IMR-90 (cell line): ENCODE measurements around the gene TFPI. TPM values are rescaled to one million over a fixed set of nuclear protein-coding genes. Genes with fewer than 3 reads are reported as not detected.

ENCODE experiments used
- ATAC-seq: fragments of 200-7000 bp; cut with Tn5 transposase; 2 replicates; pipeline ENCODE4 v1.9.1; 2020; ENCODE audit warnings: low read depth, mild to moderate bottlenecking, moderate library complexity
- BruUV-seq: library from RNA; stranded (reverse); fragments of 400-500 nt; replicated peaks from 2 replicates; lab custom pipeline; 2021; lab: Mats Ljungman, UMichigan
- CTCF ChIA-PET: fragments of 300-600 bp; formaldehyde crosslinking; extraction: SDS; loops from one replicate; lab custom pipeline; 2021; ENCODE audit warnings: antibody characterized with exemption; lab: Yijun Ruan, JAX
- POLR2A ChIA-PET: fragments of 300-600 bp; sonication (Branson Sonifier 250); formaldehyde crosslinking; loops from one replicate; lab custom pipeline; 2022; ENCODE audit warnings: antibody characterized with exemption; ENCODE audit not compliant: unreplicated experiment; lab: Charles Lee
- DNase-seq: peaks from one replicate; pipeline ENCODE4 v3.0.0; 2013
- H2AFZ ChIP-seq: replicated peaks from 2 replicates; pipeline ENCODE3; 2013; ENCODE audit warnings: low read length, mild to moderate bottlenecking; ENCODE audit not compliant: poor library complexity
- H2AK5ac ChIP-seq: 2 replicates; pipeline ENCODE4 v1.6.1; 2013; ENCODE audit warnings: low read depth, low read length, inconsistent platforms
- H2AK9ac ChIP-seq: replicated peaks from 2 replicates; pipeline ENCODE3; 2013; ENCODE audit warnings: mild to moderate bottlenecking, low read depth, low read length, moderate library complexity; ENCODE audit not compliant: poor library complexity
- H2BK120ac ChIP-seq: 2 replicates; pipeline ENCODE4 v1.6.1; 2013; ENCODE audit warnings: low read depth, low read length, inconsistent platforms
- H2BK15ac ChIP-seq: 3 replicates; pipeline ENCODE4 v1.6.1; 2013; ENCODE audit warnings: low read depth, low read length, inconsistent platforms
- H2BK20ac ChIP-seq: 2 replicates; pipeline ENCODE4 v1.6.1; 2013; ENCODE audit warnings: low read depth, mild to moderate bottlenecking, inconsistent platforms, low read length, moderate library complexity
- H2BK5ac ChIP-seq: 2 replicates; pipeline ENCODE4 v1.6.1; 2013; ENCODE audit warnings: mild to moderate bottlenecking, low read depth, low read length, inconsistent platforms; ENCODE audit not compliant: poor library complexity, severe bottlenecking
- H3K14ac ChIP-seq: replicated peaks from 2 replicates; pipeline ENCODE4 v1.6.1; 2013; ENCODE audit warnings: low read depth, low read length, inconsistent platforms
- H3K18ac ChIP-seq: 2 replicates; pipeline ENCODE4 v1.6.1; 2013; ENCODE audit warnings: low read depth, low read length, control low read depth
- H3K23ac ChIP-seq: 2 replicates; pipeline ENCODE4 v1.6.1; 2013; ENCODE audit warnings: low read depth, low read length, inconsistent platforms
- H3K27ac ChIP-seq: 2 replicates; pipeline ENCODE4 v1.5.1; 2013; ENCODE audit warnings: mild to moderate bottlenecking, control low read depth, low read length; ENCODE audit not compliant: insufficient read depth
- H3K27me3 ChIP-seq: 2 replicates; pipeline ENCODE4 v1.6.1; 2013; ENCODE audit warnings: low read length; ENCODE audit not compliant: control insufficient read depth, insufficient read depth
- H3K36me3 ChIP-seq: 2 replicates; pipeline ENCODE4 v1.6.1; 2013; ENCODE audit warnings: low read length, mixed read lengths; ENCODE audit not compliant: control insufficient read depth, insufficient read depth
- H3K4ac ChIP-seq: 2 replicates; pipeline ENCODE4 v1.6.1; 2013; ENCODE audit warnings: low read depth, low read length, inconsistent platforms
- H3K4me1 ChIP-seq: 2 replicates; pipeline ENCODE4 v1.6.1; 2013; ENCODE audit warnings: low read length, mixed read lengths; ENCODE audit not compliant: control insufficient read depth, insufficient read depth
- H3K4me2 ChIP-seq: 2 replicates; pipeline ENCODE4 v1.6.1; 2013; ENCODE audit warnings: low read depth, mild to moderate bottlenecking, control low read depth, low read length, moderate library complexity
- H3K4me3 ChIP-seq: 2 replicates; pipeline ENCODE4 v1.5.1; 2013; ENCODE audit warnings: low read depth, mild to moderate bottlenecking, control low read depth, low read length, moderate library complexity; ENCODE audit not compliant: insufficient read depth
- H3K56ac ChIP-seq: 2 replicates; pipeline ENCODE4 v1.6.1; 2013; ENCODE audit warnings: low read length, inconsistent platforms; ENCODE audit not compliant: insufficient read depth; ENCODE audit errors: extremely low read depth
- H3K79me1 ChIP-seq, 2 experiments: 2 replicates each; pipeline ENCODE4 v1.6.1; 2013; ENCODE audit warnings: low read length in 2 of 2, inconsistent platforms in 1 of 2, low read depth in 1 of 2
- H3K9ac ChIP-seq: 2 replicates; pipeline ENCODE4 v1.6.1; 2013; ENCODE audit warnings: low read depth, low read length, control low read depth
- H3K9me1 ChIP-seq: 2 replicates; pipeline ENCODE4 v1.6.1; 2013; ENCODE audit warnings: low read length, inconsistent platforms; ENCODE audit not compliant: insufficient read depth
- H3K9me3 ChIP-seq: 2 replicates; pipeline ENCODE4 v1.6.1; 2013; ENCODE audit warnings: low read length; ENCODE audit not compliant: control insufficient read depth, insufficient read depth
- H4K20me1 ChIP-seq: 2 replicates; pipeline ENCODE4 v1.6.1; 2013; ENCODE audit warnings: low read length, inconsistent platforms; ENCODE audit not compliant: insufficient read depth
- H4K5ac ChIP-seq: 2 replicates; pipeline ENCODE4 v1.6.1; 2013; ENCODE audit warnings: mild to moderate bottlenecking, low read depth, low read length, control low read depth
- H4K8ac ChIP-seq, 2 experiments: 2 replicates each; pipeline ENCODE4 v1.6.1; 2013; ENCODE audit warnings: low read depth in 2 of 2, low read length in 2 of 2, control low read depth in 1 of 2, inconsistent platforms in 1 of 2
- H4K91ac ChIP-seq: 2 replicates; pipeline ENCODE4 v1.6.1; 2013; ENCODE audit warnings: low read depth, low read length, inconsistent platforms; ENCODE audit not compliant: insufficient read depth
- CEBPB ChIP-seq: IDR thresholded peaks from 2 replicates; pipeline ENCODE4 v1.6.1; 2012; ENCODE audit warnings: low read depth, low read length, improper control_type of control experiment
- RAD21 ChIP-seq: IDR thresholded peaks from 2 replicates; pipeline ENCODE4 v1.6.1; 2012; ENCODE audit warnings: low read length, improper control_type of control experiment
- WGBS, 2 experiments: methylation state at CpG; one replicate each; pipeline versions ENCODE4 v1.1.5 to v1.1.7; 2013; ENCODE audit warnings: missing lambda C conversion rate in 2 of 2; ENCODE audit not compliant: insufficient read length in 1 of 2; ENCODE audit errors: extremely low coverage in 2 of 2; 5-methylcytosine and 5-hydroxymethylcytosine counted together
- dilution Hi-C: fragments of 300-500 bp; cut with HindIII; formaldehyde crosslinking; loops from one replicate; pipeline ENCODE4 v1.14.3; 2018; ENCODE audit warnings: low sequenced_read_pairs; ENCODE audit not compliant: unreplicated experiment
- in situ Hi-C: fragments of 300-500 bp; cut with MboI; formaldehyde crosslinking; loops from 3 replicates; pipeline ENCODE4 v1.14.3; 2019; ENCODE audit warnings: low sequenced_read_pairs, inconsistent platforms, mixed read lengths
- intact Hi-C: fragments of 100-400 bp; cut with micrococcal nuclease; formaldehyde crosslinking; loops from 2 replicates; pipeline ENCODE4 v1.10.0; 2022
- polyA plus RNA-seq, 3 experiments: library from polyadenylated mRNA; depleted of rRNA; stranded (reverse); fragments of >200 nt; gene quantifications; 2 replicates each; pipeline ENCODE4 v1.2.3, GENCODE V29; 2012; ENCODE audit warnings: low replicate concordance in 1 of 3
- total RNA-seq: library from RNA; depleted of rRNA; stranded (reverse); fragments of >200 nt; gene quantifications from 2 replicates; pipeline ENCODE4 v1.2.3, GENCODE V29; 2012
- TF ChIP-seq, protein P1 (sequence below): conservative IDR thresholded peaks from 2 replicates; pipeline ENCODE4 v1.5.1; 2012; ENCODE audit warnings: mild to moderate bottlenecking, low read depth, low read length, improper control_type of control experiment

TFPI gene
- total and polyA plus RNA-seq, 2 of the 4 experiments (the other 2 are of a cell fraction): 33.9 to 83.0 TPM

DNA sequence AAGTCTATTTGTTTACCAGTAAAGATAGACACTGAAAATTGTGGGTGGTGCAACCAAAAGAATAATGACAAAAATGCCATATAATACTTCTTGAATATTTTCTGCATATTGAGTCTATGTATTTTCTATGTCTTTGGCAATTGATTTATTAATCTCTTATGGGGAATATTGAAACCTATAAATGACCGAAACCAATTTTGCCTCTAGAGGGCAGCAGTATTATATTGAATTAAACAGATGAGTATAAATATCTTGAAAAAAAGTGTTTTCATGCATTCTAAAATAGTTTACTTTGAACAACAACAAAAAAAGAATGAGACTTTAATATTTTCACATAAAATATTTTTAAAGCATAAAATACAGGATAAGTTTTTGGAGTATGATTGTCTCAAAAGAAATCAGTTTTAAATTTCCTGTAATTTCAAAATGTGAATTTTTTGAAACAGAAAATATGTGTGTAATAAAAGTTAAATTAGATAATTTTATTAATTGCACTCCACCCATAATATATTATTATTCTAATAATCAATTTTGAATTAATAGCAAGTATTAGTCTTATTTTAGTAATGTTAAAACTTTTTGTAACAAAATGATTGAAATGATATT is 56.3 kb downstream of the TFPI start:
- in situ Hi-C loops: no loop called here

More for the DNA sequence above, 56.3 kb downstream of the TFPI start:
- H3K23ac ChIP-seq: no peak overlapping the region
- no peak overlapping the region for H2AFZ ChIP-seq
- TF ChIP-seq RAD21 (0 out of 2 replicates have a peak, but pooled peaks have one; percentile 19), CEBPB (no peak)
- TF ChIP-seq, protein P1, sequence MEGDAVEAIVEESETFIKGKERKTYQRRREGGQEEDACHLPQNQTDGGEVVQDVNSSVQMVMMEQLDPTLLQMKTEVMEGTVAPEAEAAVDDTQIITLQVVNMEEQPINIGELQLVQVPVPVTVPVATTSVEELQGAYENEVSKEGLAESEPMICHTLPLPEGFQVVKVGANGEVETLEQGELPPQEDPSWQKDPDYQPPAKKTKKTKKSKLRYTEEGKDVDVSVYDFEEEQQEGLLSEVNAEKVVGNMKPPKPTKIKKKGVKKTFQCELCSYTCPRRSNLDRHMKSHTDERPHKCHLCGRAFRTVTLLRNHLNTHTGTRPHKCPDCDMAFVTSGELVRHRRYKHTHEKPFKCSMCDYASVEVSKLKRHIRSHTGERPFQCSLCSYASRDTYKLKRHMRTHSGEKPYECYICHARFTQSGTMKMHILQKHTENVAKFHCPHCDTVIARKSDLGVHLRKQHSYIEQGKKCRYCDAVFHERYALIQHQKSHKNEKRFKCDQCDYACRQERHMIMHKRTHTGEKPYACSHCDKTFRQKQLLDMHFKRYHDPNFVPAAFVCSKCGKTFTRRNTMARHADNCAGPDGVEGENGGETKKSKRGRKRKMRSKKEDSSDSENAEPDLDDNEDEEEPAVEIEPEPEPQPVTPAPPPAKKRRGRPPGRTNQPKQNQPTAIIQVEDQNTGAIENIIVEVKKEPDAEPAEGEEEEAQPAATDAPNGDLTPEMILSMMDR: peak; percentile 48
- no peak overlapping the region for H2AK9ac ChIP-seq
- no peaks in the 10 kb centered on the region for H3K27me3 ChIP-seq
- no peak for DNase-seq
- H3K4me3 ChIP-seq: no peak overlapping the region
- H3K4me2 ChIP-seq: no peak overlapping the region
- H3K79me1 ChIP-seq: peaks cover 10 to 12% of the 10 kb centered on the region in 2 experiments
- H3K4me1 ChIP-seq: peaks cover 9% of the 10 kb centered on the region
- H2BK5ac ChIP-seq: no peak overlapping the region
- H4K91ac ChIP-seq: no peak overlapping the region
- H3K9ac ChIP-seq: no peak overlapping the region
- POLR2A ChIA-PET: no interaction called here
- H2BK15ac ChIP-seq: no peak overlapping the region
- peaks cover 3% of the 10 kb centered on the region; the same call in 1 of the 2 replicates for H3K9me3 ChIP-seq
- intact Hi-C loops: no loop called here
- no peak for ATAC-seq
- dilution Hi-C loops: no loop called here
- H3K18ac ChIP-seq: no peak overlapping the region
- H3K56ac ChIP-seq: no peak overlapping the region
- no peak overlapping the region for H2AK5ac ChIP-seq
- no peak overlapping the region for H4K8ac ChIP-seq
- no peaks in the 10 kb centered on the region for H4K20me1 ChIP-seq
- no peaks in the 10 kb centered on the region; the same call in 1 of the 2 replicates for H3K9me1 ChIP-seq
- H3K27ac ChIP-seq: no peak overlapping the region
- H3K36me3 ChIP-seq: peaks cover 22% of the 10 kb centered on the region
- no peak overlapping the region for H2BK120ac ChIP-seq
- no peak overlapping the region for H3K14ac ChIP-seq
- H3K4ac ChIP-seq: no peak overlapping the region
- no peak overlapping the region for H4K5ac ChIP-seq
- no CpG with 5 or more reads among the region's 1 CpG for WGBS, 2 experiments
- no peak overlapping the region for H2BK20ac ChIP-seq
- CTCF ChIA-PET: no interaction called here
- no TSS peak for BruUV-seq
